GM23338 (cell line): ENCODE measurements around the gene SHISA3.

Experiments
- EZH2 ChIP-seq: fragments of 200-600 bp; sonication (generic); IDR thresholded peaks from one replicate; pipeline ENCODE4 v1.8.0; 2017; ENCODE audit warnings: antibody characterized with exemption, mild to moderate bottlenecking, low read depth; ENCODE audit not compliant: unreplicated experiment
- EZH2phosphoT487 ChIP-seq: fragments of 200-600 bp; sonication (generic); IDR thresholded peaks from one replicate; pipeline ENCODE4 v1.8.1; 2018; ENCODE audit warnings: antibody characterized with exemption; ENCODE audit not compliant: unreplicated experiment
- TF ChIP-seq, protein P1 (sequence below), 2 experiments: fragments of 200-600 bp in 1 of 2; sonication (generic) in 1 of 2; conservative IDR thresholded peaks; 2 replicates each; pipeline versions ENCODE4 v1.5.1 to v1.6.1; 2016 to 2017; ENCODE audit warnings: antibody characterized with exemption in 2 of 2, low read depth in 2 of 2, mild to moderate bottlenecking in 2 of 2, moderate library complexity in 1 of 2
- TF ChIP-seq, protein P2 (sequence below): IDR thresholded peaks from one replicate; pipeline ENCODE4 v1.6.1; 2018; ENCODE audit warnings: antibody characterized with exemption; ENCODE audit not compliant: unreplicated experiment

DNA sequence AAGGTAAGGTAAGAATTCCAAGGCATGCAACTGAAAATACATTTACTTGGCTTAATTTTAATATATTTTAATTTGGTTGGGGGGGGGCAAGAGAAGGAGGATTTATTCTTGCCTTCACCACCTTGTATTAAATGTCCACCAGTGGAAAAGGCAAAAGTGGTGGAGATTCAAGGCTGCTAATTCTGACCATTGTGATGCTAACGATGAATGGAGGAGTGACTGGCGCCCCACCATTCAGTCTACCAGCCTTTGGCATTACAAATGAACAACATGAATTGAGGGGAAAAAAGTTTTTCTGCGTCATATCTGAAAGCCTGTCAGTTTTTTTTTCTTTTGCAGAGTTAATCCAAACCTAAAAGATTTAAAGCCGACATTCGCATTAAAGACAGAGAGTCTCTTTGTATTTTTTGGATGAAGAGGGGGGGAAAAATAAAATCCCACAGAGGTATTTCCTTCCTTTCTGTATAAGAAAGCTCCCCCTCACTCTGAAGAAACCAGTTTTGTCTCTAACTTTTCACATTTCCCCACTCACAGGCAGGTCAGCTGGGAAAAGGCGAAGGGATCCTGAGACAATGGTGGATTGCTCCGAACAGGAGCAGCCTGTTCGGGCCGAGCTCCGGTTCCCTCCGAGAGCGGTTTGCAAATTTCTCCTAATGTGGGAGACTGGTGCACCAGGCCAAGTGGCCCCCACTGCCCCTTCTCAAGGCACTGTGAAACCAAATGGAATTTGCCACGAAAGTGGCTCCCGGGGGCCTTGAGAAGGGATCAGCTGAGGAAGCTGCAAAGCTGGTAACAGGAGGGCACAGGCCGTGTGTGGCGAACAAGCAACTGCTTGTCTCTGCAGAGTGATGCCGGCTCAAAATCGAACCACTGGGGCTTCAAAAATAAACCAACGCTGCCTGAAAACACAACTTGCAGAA lies 28.1 kb downstream of the SHISA3 start:
- TF ChIP-seq EZH2, result no peak
- TF ChIP-seq, protein P1, sequence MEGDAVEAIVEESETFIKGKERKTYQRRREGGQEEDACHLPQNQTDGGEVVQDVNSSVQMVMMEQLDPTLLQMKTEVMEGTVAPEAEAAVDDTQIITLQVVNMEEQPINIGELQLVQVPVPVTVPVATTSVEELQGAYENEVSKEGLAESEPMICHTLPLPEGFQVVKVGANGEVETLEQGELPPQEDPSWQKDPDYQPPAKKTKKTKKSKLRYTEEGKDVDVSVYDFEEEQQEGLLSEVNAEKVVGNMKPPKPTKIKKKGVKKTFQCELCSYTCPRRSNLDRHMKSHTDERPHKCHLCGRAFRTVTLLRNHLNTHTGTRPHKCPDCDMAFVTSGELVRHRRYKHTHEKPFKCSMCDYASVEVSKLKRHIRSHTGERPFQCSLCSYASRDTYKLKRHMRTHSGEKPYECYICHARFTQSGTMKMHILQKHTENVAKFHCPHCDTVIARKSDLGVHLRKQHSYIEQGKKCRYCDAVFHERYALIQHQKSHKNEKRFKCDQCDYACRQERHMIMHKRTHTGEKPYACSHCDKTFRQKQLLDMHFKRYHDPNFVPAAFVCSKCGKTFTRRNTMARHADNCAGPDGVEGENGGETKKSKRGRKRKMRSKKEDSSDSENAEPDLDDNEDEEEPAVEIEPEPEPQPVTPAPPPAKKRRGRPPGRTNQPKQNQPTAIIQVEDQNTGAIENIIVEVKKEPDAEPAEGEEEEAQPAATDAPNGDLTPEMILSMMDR (conservative IDR thresholded peaks at IDR 0.05; ENCODE audit: low read depth in 2 of 2), result no peak
- TF ChIP-seq, protein P2, sequence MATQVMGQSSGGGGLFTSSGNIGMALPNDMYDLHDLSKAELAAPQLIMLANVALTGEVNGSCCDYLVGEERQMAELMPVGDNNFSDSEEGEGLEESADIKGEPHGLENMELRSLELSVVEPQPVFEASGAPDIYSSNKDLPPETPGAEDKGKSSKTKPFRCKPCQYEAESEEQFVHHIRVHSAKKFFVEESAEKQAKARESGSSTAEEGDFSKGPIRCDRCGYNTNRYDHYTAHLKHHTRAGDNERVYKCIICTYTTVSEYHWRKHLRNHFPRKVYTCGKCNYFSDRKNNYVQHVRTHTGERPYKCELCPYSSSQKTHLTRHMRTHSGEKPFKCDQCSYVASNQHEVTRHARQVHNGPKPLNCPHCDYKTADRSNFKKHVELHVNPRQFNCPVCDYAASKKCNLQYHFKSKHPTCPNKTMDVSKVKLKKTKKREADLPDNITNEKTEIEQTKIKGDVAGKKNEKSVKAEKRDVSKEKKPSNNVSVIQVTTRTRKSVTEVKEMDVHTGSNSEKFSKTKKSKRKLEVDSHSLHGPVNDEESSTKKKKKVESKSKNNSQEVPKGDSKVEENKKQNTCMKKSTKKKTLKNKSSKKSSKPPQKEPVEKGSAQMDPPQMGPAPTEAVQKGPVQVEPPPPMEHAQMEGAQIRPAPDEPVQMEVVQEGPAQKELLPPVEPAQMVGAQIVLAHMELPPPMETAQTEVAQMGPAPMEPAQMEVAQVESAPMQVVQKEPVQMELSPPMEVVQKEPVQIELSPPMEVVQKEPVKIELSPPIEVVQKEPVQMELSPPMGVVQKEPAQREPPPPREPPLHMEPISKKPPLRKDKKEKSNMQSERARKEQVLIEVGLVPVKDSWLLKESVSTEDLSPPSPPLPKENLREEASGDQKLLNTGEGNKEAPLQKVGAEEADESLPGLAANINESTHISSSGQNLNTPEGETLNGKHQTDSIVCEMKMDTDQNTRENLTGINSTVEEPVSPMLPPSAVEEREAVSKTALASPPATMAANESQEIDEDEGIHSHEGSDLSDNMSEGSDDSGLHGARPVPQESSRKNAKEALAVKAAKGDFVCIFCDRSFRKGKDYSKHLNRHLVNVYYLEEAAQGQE, result no peak
- TF ChIP-seq EZH2phosphoT487, result no peak
